Left lung (tissue), 10 donors: ENCODE measurements around the gene LYST. TPM values are rescaled to one million over a fixed set of nuclear protein-coding genes. Genes with fewer than 3 reads are reported as not detected.

ENCODE experiments used
- ATAC-seq: fragments of 200-7000 bp; cut with Tn5 transposase; one replicate; pipeline ENCODE4 v1.9.1; 2020; ENCODE audit warnings: moderate library complexity
- DNase-seq, 4 donors: peaks; one replicate each; pipeline ENCODE4 v3.0.0-alpha.2; 2013 to 2020
- H3K27ac ChIP-seq, 2 donors: fragments of 200-600 bp; sonication (generic) in 1 of 2; one replicate each; pipeline versions ENCODE4 v1.5.0 to v1.8.0; 2020 to 2021
- H3K27me3 ChIP-seq, 2 donors: fragments of 200-600 bp; sonication (generic) in 1 of 2; one replicate each; pipeline versions ENCODE4 v1.5.0 to v1.8.0; 2020 to 2021
- H3K36me3 ChIP-seq, 2 donors: fragments of 200-600 bp; sonication (generic) in 1 of 2; one replicate each; pipeline versions ENCODE4 v1.5.0 to v1.8.0; 2020 to 2021
- H3K4me1 ChIP-seq, 2 donors: fragments of 200-600 bp; one replicate each; pipeline ENCODE4 v1.8.0; 2021
- H3K4me3 ChIP-seq, 2 donors: fragments of 200-600 bp; sonication (generic) in 1 of 2; one replicate each; pipeline versions ENCODE4 v1.5.0 to v1.8.0; 2020 to 2021; ENCODE audit warnings: mild to moderate bottlenecking in 1 of 2
- H3K9me3 ChIP-seq, 2 donors: fragments of 200-600 bp; sonication (generic) in 1 of 2; one replicate each; pipeline versions ENCODE4 v1.5.0 to v1.8.0; 2020 to 2021
- intact Hi-C, 2 donors: fragments of 100-400 bp; cut with DNase I; formaldehyde crosslinking; loops; one replicate each; pipeline versions ENCODE4 v1.11.2 to v1.14.2; 2022
- polyA plus RNA-seq, 6 donors: library from polyadenylated mRNA; unstranded; fragments of 120-200 nt; gene quantifications; one replicate each; pipeline ENCODE4 v1.2.1, GENCODE V29; 2013; ENCODE audit not compliant: insufficient read length in 6 of 6
- total RNA-seq, 2 donors: library from RNA; stranded (reverse); fragmentation: NEBNext Ultra II Directional; extraction: Animal tissue kit (Norgen Biotek cat#: 25700); gene quantifications; one replicate each; pipeline ENCODE4 v1.2.1, GENCODE V29; 2021
- TF ChIP-seq, protein P1 (sequence below), 2 donors: fragments of 200-600 bp; sonication (generic) in 1 of 2; IDR thresholded peaks; one replicate each; pipeline versions ENCODE4 v1.5.0 to v1.8.0; 2021; ENCODE audit warnings: antibody characterized with exemption in 2 of 2
- donor health status: DM: no; HTN: yes; CAD: no.
- donor health status: DM: no; HTN: no; CAD: no.

Gene LYST
- total and polyA plus RNA-seq, 8 donors = 10.3 to 64.9 (median 13.0) TPM

DNA sequence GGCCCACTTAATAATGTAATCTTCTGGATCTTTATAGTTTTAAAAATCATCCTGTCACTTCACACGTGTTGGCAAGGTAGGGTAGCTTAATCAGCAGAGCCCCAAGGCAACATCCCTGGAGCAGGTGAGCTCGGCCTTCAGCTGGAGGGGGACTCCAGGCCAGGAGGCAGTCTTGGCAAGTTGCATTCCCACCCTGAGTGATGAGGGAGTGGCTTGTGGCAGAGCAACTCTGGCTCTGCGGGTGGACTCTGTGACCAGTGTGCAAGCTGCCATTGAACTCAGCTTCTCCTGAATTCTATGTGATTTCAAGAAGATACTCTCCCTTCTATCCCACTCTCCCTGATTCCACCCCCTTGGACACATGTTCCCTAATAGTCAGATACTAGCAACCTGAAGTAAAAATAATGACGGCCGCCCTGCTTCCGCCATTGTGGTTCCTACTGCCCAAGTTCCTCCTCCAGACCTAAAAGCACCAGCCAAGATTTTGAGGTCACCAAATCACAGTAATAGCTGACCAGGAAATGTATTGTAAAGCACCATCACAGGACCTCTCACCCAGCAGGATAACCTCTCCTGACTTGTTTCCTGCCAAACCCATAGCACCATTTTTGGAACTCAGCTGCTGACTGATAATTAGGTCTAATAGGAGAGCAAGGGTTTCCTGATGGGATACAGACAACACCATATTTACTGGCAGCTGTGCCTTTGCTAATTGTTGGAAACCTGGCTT, 11.5 kb upstream of the LYST start:
- H3K27ac ChIP-seq = peak overlapping the region in 1 of 2 donors; percentile 78
- no peaks in the 10 kb centered on the region for H3K27me3 ChIP-seq
- H3K4me1 ChIP-seq = peaks cover 0 to 69% of the 10 kb centered on the region in 2 donors
- DNase-seq = no peak
- H3K9me3 ChIP-seq = no peaks in the 10 kb centered on the region
- intact Hi-C loops = no loop called here
- ATAC-seq = peak; percentile 35
- no peaks in the 10 kb centered on the region for H3K36me3 ChIP-seq
- H3K4me3 ChIP-seq = no peak overlapping the region
- TF ChIP-seq, protein P1, sequence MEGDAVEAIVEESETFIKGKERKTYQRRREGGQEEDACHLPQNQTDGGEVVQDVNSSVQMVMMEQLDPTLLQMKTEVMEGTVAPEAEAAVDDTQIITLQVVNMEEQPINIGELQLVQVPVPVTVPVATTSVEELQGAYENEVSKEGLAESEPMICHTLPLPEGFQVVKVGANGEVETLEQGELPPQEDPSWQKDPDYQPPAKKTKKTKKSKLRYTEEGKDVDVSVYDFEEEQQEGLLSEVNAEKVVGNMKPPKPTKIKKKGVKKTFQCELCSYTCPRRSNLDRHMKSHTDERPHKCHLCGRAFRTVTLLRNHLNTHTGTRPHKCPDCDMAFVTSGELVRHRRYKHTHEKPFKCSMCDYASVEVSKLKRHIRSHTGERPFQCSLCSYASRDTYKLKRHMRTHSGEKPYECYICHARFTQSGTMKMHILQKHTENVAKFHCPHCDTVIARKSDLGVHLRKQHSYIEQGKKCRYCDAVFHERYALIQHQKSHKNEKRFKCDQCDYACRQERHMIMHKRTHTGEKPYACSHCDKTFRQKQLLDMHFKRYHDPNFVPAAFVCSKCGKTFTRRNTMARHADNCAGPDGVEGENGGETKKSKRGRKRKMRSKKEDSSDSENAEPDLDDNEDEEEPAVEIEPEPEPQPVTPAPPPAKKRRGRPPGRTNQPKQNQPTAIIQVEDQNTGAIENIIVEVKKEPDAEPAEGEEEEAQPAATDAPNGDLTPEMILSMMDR (IDR thresholded peaks at IDR 0.05) = no peak

DNA sequence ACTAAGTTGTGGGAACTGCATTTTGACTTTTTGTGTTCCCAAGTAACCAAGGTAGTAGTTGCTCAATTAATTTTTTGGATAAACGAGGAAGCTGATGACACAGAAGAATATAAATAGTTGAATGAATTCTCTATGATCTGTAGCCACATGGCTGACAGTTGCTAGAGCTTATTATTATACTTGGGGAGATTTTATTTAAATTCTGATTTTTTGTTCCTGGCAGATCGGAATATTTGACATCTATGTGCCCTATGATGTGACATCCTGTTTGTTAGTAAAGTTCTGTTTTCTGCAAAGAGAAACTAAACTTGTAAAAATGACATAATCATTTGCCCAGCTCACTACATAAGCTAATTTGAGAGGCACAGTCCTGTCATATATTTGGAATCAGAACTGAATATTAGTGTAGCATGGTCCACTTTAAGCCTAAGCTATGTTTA, 9.7 kb upstream of the LYST start:
- H3K27me3 ChIP-seq = no peaks in the 10 kb centered on the region
- DNase-seq = no peak
- no peaks in the 10 kb centered on the region for H3K36me3 ChIP-seq
- H3K9me3 ChIP-seq = no peaks in the 10 kb centered on the region
- TF ChIP-seq, protein P1 (IDR thresholded peaks at IDR 0.05) = no peak
- H3K4me1 ChIP-seq = peaks cover 0 to 55% of the 10 kb centered on the region in 2 donors
- ATAC-seq = no peak
- intact Hi-C loops = no loop called here
- H3K4me3 ChIP-seq = no peak overlapping the region
- H3K27ac ChIP-seq = peak overlapping the region in 1 of 2 donors; percentile 9

DNA sequence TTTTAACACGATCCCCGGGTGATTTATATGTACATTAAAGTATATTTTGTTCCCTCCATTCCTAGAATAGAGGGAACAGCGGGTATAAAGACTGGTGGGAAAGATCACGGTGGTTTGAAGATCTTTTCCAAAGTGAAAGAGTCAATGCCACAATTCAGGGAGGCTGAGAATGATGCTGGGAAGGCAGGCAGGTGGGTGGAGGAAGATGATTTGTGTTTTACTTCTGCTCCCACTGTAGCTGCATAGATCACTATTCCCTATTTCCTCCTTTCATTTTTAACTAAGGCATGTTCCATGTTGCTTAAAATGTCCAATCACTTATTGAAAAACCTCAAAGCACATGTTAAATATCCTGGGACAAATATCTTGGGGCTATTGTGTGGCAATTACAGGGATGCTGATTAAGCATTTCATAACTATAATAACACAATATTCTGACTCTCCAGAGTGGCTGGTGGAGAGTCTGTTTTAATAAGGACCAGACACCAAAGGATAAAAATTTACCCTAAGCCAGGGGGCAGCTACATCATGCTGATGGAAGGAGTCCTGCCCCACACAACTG, 8.4 kb upstream of the LYST start:
- intact Hi-C loops = no loop called here
- peaks cover 0 to 46% of the 10 kb centered on the region in 2 donors for H3K4me1 ChIP-seq
- no peaks in the 10 kb centered on the region for H3K9me3 ChIP-seq
- H3K27ac ChIP-seq = no peak overlapping the region
- H3K27me3 ChIP-seq = no peaks in the 10 kb centered on the region
- DNase-seq = no peak
- H3K4me3 ChIP-seq = no peak overlapping the region
- H3K36me3 ChIP-seq = no peaks in the 10 kb centered on the region
- TF ChIP-seq, protein P1 (IDR thresholded peaks at IDR 0.05) = no peak
- no peak for ATAC-seq

DNA sequence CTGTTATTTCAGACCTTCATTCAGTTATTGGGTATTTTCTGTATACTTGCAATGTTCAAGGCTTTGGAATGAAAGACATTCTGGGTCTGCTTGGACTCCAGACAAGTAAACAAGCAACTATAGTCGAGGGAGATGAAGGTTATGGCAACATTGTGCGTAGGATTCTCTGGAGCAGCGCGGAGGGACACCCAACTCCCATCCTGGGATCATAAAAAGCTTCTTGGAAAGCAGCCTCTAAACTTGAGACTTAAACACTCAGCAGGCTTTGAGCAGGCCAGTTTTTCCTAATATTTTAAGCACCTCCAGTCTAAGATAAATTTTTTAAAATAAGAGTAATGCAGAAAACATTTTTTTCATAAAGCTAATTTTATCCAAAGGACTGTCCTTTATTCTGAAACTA, 7.6 kb upstream of the LYST start:
- no peak for ATAC-seq
- intact Hi-C loops = no loop called here
- TF ChIP-seq, protein P1 (IDR thresholded peaks at IDR 0.05) = no peak
- DNase-seq = no peak
- no peak overlapping the region for H3K27ac ChIP-seq
- no peaks in the 10 kb centered on the region for H3K27me3 ChIP-seq
- H3K4me3 ChIP-seq = no peak overlapping the region
- no peaks in the 10 kb centered on the region for H3K36me3 ChIP-seq
- H3K9me3 ChIP-seq = no peaks in the 10 kb centered on the region
- peaks cover 0 to 39% of the 10 kb centered on the region in 2 donors for H3K4me1 ChIP-seq

DNA sequence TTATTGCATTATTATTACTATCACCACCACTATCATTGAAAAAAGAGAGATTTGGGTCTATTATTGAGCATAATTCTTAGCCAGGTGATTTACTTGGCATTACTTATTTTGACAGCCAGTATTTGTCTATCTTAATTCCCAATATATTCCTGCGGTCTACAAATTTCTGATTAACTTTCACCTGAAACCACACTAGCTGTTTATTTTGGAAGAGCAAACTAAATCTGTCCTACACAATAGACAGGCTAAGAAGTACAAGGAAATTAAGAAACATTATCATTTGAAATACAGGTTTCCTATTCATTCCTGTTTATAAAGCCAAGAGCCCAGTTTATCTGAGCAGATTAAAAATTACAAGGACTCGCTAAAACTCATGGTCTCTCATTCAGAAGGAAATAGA, 6.9 kb upstream of the LYST start:
- Histone ChIP-seq H3K27me3 (no peaks in the 10 kb centered on the region), H3K27ac (no peak overlapping the region), H3K36me3 (no peaks in the 10 kb centered on the region), H3K4me3 (no peak overlapping the region), H3K9me3 (no peaks in the 10 kb centered on the region), H3K4me1 (peaks cover 0 to 32% of the 10 kb centered on the region in 2 donors)
- intact Hi-C loops = no loop called here
- TF ChIP-seq, protein P1 (IDR thresholded peaks at IDR 0.05) = no peak
- DNase-seq (no peak), ATAC-seq (no peak)
